ENCODE measurements around the gene PGS1.

Gene PGS1

DNA sequence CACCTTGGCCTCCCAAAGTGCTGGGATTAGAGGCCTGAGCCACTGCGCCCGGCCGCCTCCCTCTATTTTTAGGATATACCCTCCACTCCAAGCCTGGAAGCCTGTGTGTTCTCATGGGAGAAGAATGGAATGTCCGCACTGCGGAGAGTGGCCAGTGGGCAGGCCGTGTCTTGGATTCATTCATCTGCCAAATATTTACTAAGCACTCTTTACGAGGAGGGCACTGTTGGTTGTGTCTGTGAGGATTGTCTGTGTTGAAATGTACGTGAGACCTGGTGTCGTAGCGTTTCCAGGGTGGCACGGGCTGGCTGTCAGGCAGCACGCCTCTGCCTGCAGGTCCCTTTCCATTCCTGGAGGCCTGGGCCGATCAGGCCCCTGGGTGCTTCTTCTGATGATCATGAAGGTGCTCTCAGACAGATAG lies 19.2 kb downstream of the PGS1 start:
- Histone ChIP-seq H3K4me1 (ENCODE audit: low read depth, poor library complexity, severe bottlenecking) (no peaks in the 10 kb centered on the region), H3K9ac (no peak overlapping the region), H3K27me3 (ENCODE audit: insufficient read depth, low read depth) (no peaks in the 10 kb centered on the region), H3K4me3 (IDR thresholded peaks at IDR 0.05; ENCODE audit: insufficient read depth, low read depth, low read length) (no peak overlapping the region), H4K20me1 (ENCODE audit: insufficient read depth) (no peaks in the 10 kb centered on the region), H3K27ac (no peak overlapping the region), H3K79me2 (ENCODE audit: insufficient read depth, low read depth) (peaks cover 13% of the 10 kb centered on the region; the same call in 1 of the 2 replicates), H3K4me2 (no peak overlapping the region), H2AFZ (ENCODE audit: low read depth) (no peak overlapping the region), H3K36me3 (ENCODE audit: insufficient read depth) (peaks cover 17% of the 10 kb centered on the region; the same call in 1 of the 2 replicates)
- TF ChIP-seq, protein P1, sequence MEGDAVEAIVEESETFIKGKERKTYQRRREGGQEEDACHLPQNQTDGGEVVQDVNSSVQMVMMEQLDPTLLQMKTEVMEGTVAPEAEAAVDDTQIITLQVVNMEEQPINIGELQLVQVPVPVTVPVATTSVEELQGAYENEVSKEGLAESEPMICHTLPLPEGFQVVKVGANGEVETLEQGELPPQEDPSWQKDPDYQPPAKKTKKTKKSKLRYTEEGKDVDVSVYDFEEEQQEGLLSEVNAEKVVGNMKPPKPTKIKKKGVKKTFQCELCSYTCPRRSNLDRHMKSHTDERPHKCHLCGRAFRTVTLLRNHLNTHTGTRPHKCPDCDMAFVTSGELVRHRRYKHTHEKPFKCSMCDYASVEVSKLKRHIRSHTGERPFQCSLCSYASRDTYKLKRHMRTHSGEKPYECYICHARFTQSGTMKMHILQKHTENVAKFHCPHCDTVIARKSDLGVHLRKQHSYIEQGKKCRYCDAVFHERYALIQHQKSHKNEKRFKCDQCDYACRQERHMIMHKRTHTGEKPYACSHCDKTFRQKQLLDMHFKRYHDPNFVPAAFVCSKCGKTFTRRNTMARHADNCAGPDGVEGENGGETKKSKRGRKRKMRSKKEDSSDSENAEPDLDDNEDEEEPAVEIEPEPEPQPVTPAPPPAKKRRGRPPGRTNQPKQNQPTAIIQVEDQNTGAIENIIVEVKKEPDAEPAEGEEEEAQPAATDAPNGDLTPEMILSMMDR (conservative IDR thresholded peaks at IDR 0.05; ENCODE audit: low read depth, low read length), result no peak

DNA sequence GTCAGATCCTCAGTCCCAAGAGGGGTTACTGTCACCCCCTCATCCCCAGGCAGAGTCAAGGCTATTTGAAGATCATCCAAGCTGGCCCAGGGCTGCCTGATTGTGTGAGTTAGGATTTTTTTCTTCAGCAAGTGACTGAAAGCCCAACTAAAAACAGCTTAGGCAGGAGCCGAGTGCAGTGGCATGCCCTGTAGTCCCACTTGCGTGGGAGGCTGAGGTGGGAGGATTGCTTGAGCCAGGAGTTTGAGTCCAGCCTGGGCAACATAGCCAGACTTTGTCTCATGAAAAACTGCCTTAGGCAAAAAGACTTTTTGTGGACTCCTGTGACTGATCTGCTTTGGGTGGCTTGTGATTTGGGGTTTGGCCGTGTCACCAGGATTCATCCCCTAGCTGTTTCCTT lies 19.9 kb downstream of the PGS1 start:
- H3K27ac ChIP-seq, result no peak overlapping the region
- H4K20me1 ChIP-seq (ENCODE audit: insufficient read depth), result no peaks in the 10 kb centered on the region
- H3K27me3 ChIP-seq (ENCODE audit: insufficient read depth, low read depth), result no peaks in the 10 kb centered on the region
- H3K79me2 ChIP-seq (ENCODE audit: insufficient read depth, low read depth), result peaks cover 10% of the 10 kb centered on the region; the same call in 1 of the 2 replicates
- no peaks in the 10 kb centered on the region for H3K4me1 ChIP-seq (ENCODE audit: low read depth, poor library complexity, severe bottlenecking)
- TF ChIP-seq, protein P1 (conservative IDR thresholded peaks at IDR 0.05; ENCODE audit: low read depth, low read length), result no peak
- H3K4me3 ChIP-seq (IDR thresholded peaks at IDR 0.05; ENCODE audit: insufficient read depth, low read depth, low read length), result no peak overlapping the region
- no peak overlapping the region for H3K4me2 ChIP-seq
- H2AFZ ChIP-seq (ENCODE audit: low read depth), result no peak overlapping the region
- H3K36me3 ChIP-seq (ENCODE audit: insufficient read depth), result peaks cover 20% of the 10 kb centered on the region; the same call in 1 of the 2 replicates
- no peak overlapping the region for H3K9ac ChIP-seq

- peaks cover 10% of the 10 kb centered on the region; the same call in 1 of the 2 replicates for H3K79me2 ChIP-seq (ENCODE audit: insufficient read depth, low read depth)
- H3K9ac ChIP-seq, result no peak overlapping the region
- H3K4me1 ChIP-seq (ENCODE audit: low read depth, poor library complexity, severe bottlenecking), result no peaks in the 10 kb centered on the region
- no peaks in the 10 kb centered on the region for H3K27me3 ChIP-seq (ENCODE audit: insufficient read depth, low read depth)
- no peak overlapping the region for H3K27ac ChIP-seq
- no peak overlapping the region for H3K4me3 ChIP-seq (IDR thresholded peaks at IDR 0.05; ENCODE audit: insufficient read depth, low read depth, low read length)
- H3K4me2 ChIP-seq, result no peak overlapping the region
- peaks cover 21% of the 10 kb centered on the region; the same call in 1 of the 2 replicates for H3K36me3 ChIP-seq (ENCODE audit: insufficient read depth)
- TF ChIP-seq, protein P1 (conservative IDR thresholded peaks at IDR 0.05; ENCODE audit: low read depth, low read length), result no peak
- no peak overlapping the region for H2AFZ ChIP-seq (ENCODE audit: low read depth)
- no peaks in the 10 kb centered on the region for H4K20me1 ChIP-seq (ENCODE audit: insufficient read depth)
Measured at GRCh38 chr17:78399028-78399692, 20.7 kb downstream of the PGS1 start.

GRCh38 chr17:78399693-78400144 lies 21.3 kb downstream of the PGS1 start:
- H3K4me2 ChIP-seq, result no peak overlapping the region
- TF ChIP-seq, protein P1 (conservative IDR thresholded peaks at IDR 0.05; ENCODE audit: low read depth, low read length), result no peak
- H4K20me1 ChIP-seq (ENCODE audit: insufficient read depth), result no peaks in the 10 kb centered on the region
- H3K79me2 ChIP-seq (ENCODE audit: insufficient read depth, low read depth), result peaks cover 10% of the 10 kb centered on the region; the same call in 1 of the 2 replicates
- H2AFZ ChIP-seq (ENCODE audit: low read depth), result no peak overlapping the region
- H3K4me3 ChIP-seq (IDR thresholded peaks at IDR 0.05; ENCODE audit: insufficient read depth, low read depth, low read length), result no peak overlapping the region
- no peaks in the 10 kb centered on the region for H3K27me3 ChIP-seq (ENCODE audit: insufficient read depth, low read depth)
- no peak overlapping the region for H3K27ac ChIP-seq
- peaks cover 21% of the 10 kb centered on the region; the same call in 1 of the 2 replicates for H3K36me3 ChIP-seq (ENCODE audit: insufficient read depth)
- H3K4me1 ChIP-seq (ENCODE audit: low read depth, poor library complexity, severe bottlenecking), result no peaks in the 10 kb centered on the region
- no peak overlapping the region for H3K9ac ChIP-seq
